ENCODE data around the gene MYO9B. TPM values are rescaled to one million over a fixed set of nuclear protein-coding genes. Genes with fewer than 3 reads are reported as not detected.
"Not testable (repeated sequence)": the region's sequence is repeated elsewhere in the genome, so short reads cannot be mapped to it uniquely, and the experiment has no call there.

Gene MYO9B
- total RNA-seq, 1 experiment from 2014 or later = 36.9 TPM

GRCh38 chr19:17180997-17181702 is 105.6 kb downstream of the MYO9B start:
- DNase-seq (ENCODE audit: low read depth) = no peak

- DNase-seq (ENCODE audit: low read depth) = no peak
These were observed 107.7 kb downstream of the MYO9B start for GRCh38 chr19:17183271-17183761.

- DNase-seq (ENCODE audit: low read depth) = no peak
These were observed 108.3 kb downstream of the MYO9B start for GRCh38 chr19:17183858-17184321.

- DNase-seq (ENCODE audit: low read depth) = no peak
These were observed 108.8 kb downstream of the MYO9B start for GRCh38 chr19:17184371-17184841.

- no peak for DNase-seq (ENCODE audit: low read depth)
These were observed 110.0 kb downstream of the MYO9B start for GRCh38 chr19:17185590-17185989.

- not testable (repeated sequence) for DNase-seq (ENCODE audit: low read depth)
These were observed 116.2 kb downstream of the MYO9B start for GRCh38 chr19:17191736-17192135.

GRCh38 chr19:17192751-17193150 is 117.2 kb downstream of the MYO9B start:
- no peak for DNase-seq (ENCODE audit: low read depth)

- no peak for DNase-seq (ENCODE audit: low read depth)
These were observed 119.0 kb downstream of the MYO9B start for GRCh38 chr19:17194608-17195007.

GRCh38 chr19:17195106-17195505 is 119.5 kb downstream of the MYO9B start:
- no peak for DNase-seq (ENCODE audit: low read depth)

- no peak for DNase-seq (ENCODE audit: low read depth)
These were observed 121.0 kb downstream of the MYO9B start for GRCh38 chr19:17196610-17197009.

GRCh38 chr19:17197666-17198065 is 122.1 kb downstream of the MYO9B start:
- no peak for DNase-seq (ENCODE audit: low read depth)

GRCh38 chr19:17200408-17201079 is 125.0 kb downstream of the MYO9B start:
- no peak for DNase-seq (ENCODE audit: low read depth)

GRCh38 chr19:17202249-17202648 is 126.7 kb downstream of the MYO9B start:
- no peak for DNase-seq (ENCODE audit: low read depth)

- DNase-seq (ENCODE audit: low read depth) = no peak
These were observed 127.1 kb downstream of the MYO9B start for GRCh38 chr19:17202713-17203112.

- peak; percentile 49 for DNase-seq (ENCODE audit: low read depth)
These were observed 129.9 kb downstream of the MYO9B start for GRCh38 chr19:17205237-17206140.

- no peak for DNase-seq (ENCODE audit: low read depth)
These were observed 131.4 kb downstream of the MYO9B start for GRCh38 chr19:17206736-17207581.

GRCh38 chr19:17209126-17210036 is 133.8 kb downstream of the MYO9B start:
- peak; percentile 45 for DNase-seq (ENCODE audit: low read depth)

GRCh38 chr19:17210296-17210695 is 134.7 kb downstream of the MYO9B start:
- DNase-seq (ENCODE audit: low read depth) = no peak

GRCh38 chr19:17211547-17212446 is 136.2 kb downstream of the MYO9B start:
- no peak for DNase-seq (ENCODE audit: low read depth)

Measured in RPMI7951 (cell line).